Body of pancreas (tissue), 4 donors: ENCODE results near the gene OR51E1. TPM values are rescaled to one million over a fixed set of nuclear protein-coding genes. Genes with fewer than 3 reads are reported as not detected.

Experiments
- ATAC-seq: fragments of 150-250 bp; one replicate; pipeline ENCODE4 v1.9.1; 2016
- DNase-seq, 4 donors: peaks; one replicate each; pipeline ENCODE4 v3.0.0-alpha.2; 2019
- H3K27ac ChIP-seq, 4 donors: fragments of 200-600 bp; sonication (generic); 1 replicate in 3 of 4; 2 replicates in 1 of 4; pipeline versions ENCODE4 v1.5.1 to v1.6.1; 2016 to 2019; ENCODE audit warnings: mild to moderate bottlenecking in 1 of 4, mixed read lengths in 1 of 4, moderate library complexity in 1 of 4
- H3K27me3 ChIP-seq, 2 donors: fragments of 200-600 bp; sonication (generic); one replicate each; pipeline ENCODE4 v1.6.0; 2016; ENCODE audit warnings: mild to moderate bottlenecking in 1 of 2
- H3K36me3 ChIP-seq, 2 donors: fragments of 200-600 bp; sonication (generic); replicated peaks in 1 of 2; 2 replicates each; pipeline ENCODE4 v1.5.1; 2016; ENCODE audit warnings: low read depth in 2 of 2; ENCODE audit not compliant: insufficient read depth in 1 of 2
- H3K4me1 ChIP-seq: fragments of 200-600 bp; sonication (generic); one replicate; pipeline ENCODE4 v1.6.0; 2016
- H3K4me3 ChIP-seq, 2 donors: fragments of 200-600 bp; sonication (generic); 1 replicate in 1 of 2; 2 replicates in 1 of 2; pipeline ENCODE4 v1.5.1; 2016 to 2019
- H3K9me3 ChIP-seq, 3 donors: fragments of 200-600 bp; sonication (generic); 1 replicate in 2 of 3; 2 replicates in 1 of 3; pipeline ENCODE4 v1.5.1; 2016
- POLR2A ChIP-seq, 3 donors: fragments of 450-650 bp; IDR thresholded peaks; one replicate each; pipeline ENCODE4 v1.6.1; 2016; ENCODE audit warnings: antibody characterized with exemption in 3 of 3, mild to moderate bottlenecking in 2 of 3
- WGBS, 2 donors: methylation state at CpG; one replicate each; pipeline ENCODE4 v1.1.5; 2017; 5-methylcytosine and 5-hydroxymethylcytosine counted together
- intact Hi-C: fragments of 100-400 bp; cut with DNase I; formaldehyde crosslinking; loops from one replicate; pipeline ENCODE4 v1.15.1; 2023
- total RNA-seq, 2 donors: library from RNA; depleted of rRNA; stranded (reverse); fragments of >200 nt; gene quantifications; one replicate each; pipeline ENCODE4 v1.1.0, GENCODE V29; 2016
- TF ChIP-seq, protein P1 (sequence below), 7 experiments: fragments of 450-650 bp in 4 of 7; fragments of 200-600 bp in 3 of 7; sonication (generic) in 3 of 7; IDR thresholded peaks; one replicate each; pipeline ENCODE4 v1.5.1; 2016 to 2019; ENCODE audit warnings: antibody characterized with exemption in 7 of 7

The OR51E1 gene
- total RNA-seq, 2 donors from 2014 or later: not detected

DNA sequence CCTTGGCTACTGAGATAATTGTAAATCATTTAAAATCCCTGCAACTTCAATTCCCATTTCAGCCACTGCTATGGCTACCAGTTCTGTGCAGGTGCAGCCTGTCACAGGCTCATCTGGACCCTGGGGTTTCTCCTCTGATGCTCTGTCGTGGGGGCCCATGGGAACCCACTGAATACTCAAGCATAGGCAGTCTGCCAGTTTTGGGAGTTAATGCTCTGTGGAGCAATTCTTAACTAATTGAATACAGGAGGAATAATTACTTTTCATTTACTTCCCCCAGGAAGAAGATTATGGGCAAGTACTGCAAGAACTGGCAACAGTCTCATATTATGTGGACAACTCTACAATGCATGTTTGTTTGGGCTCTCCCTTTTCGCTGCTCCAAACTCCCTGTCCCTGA is 28.0 kb downstream of the OR51E1 start:
- Histone ChIP-seq H3K36me3 (no peaks in the 10 kb centered on the region), H3K27me3 (no peaks in the 10 kb centered on the region), H3K4me1 (no peaks in the 10 kb centered on the region), H3K9me3 (no peaks in the 10 kb centered on the region), H3K27ac (no peak overlapping the region), H3K4me3 (no peak overlapping the region)
- 69 to 75% methylated on average over 2 of the region's 2 CpGs for WGBS, 2 donors
- no peak for TF ChIP-seq POLR2A (IDR thresholded peaks at IDR 0.05)
- TF ChIP-seq, protein P1, sequence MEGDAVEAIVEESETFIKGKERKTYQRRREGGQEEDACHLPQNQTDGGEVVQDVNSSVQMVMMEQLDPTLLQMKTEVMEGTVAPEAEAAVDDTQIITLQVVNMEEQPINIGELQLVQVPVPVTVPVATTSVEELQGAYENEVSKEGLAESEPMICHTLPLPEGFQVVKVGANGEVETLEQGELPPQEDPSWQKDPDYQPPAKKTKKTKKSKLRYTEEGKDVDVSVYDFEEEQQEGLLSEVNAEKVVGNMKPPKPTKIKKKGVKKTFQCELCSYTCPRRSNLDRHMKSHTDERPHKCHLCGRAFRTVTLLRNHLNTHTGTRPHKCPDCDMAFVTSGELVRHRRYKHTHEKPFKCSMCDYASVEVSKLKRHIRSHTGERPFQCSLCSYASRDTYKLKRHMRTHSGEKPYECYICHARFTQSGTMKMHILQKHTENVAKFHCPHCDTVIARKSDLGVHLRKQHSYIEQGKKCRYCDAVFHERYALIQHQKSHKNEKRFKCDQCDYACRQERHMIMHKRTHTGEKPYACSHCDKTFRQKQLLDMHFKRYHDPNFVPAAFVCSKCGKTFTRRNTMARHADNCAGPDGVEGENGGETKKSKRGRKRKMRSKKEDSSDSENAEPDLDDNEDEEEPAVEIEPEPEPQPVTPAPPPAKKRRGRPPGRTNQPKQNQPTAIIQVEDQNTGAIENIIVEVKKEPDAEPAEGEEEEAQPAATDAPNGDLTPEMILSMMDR (IDR thresholded peaks at IDR 0.05): no peak
- intact Hi-C loops: no loop called here
- ATAC-seq (no peak), DNase-seq (no peak)

DNA sequence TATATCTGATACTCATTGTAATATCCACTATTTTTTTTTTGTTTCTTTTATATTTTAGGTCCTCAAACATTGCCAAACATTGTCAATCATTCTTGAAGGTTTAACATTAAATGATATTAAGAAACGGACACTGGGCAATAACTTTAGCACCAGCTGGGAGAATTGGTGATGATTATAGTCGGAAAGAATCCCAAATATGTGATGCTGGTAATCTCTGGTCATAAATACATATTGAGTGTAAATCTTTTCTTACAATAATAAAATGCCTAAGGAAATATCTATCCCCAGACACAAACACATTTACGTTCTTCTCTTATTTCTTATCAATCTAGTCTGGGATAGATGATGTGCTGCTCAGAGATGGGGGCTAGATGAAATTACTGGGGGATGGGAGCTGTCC is 28.7 kb downstream of the OR51E1 start:
- WGBS, 2 donors: 39 to 61% methylated on average over 3 of the region's 3 CpGs
- H3K36me3 ChIP-seq: no peaks in the 10 kb centered on the region
- TF ChIP-seq, protein P1 (IDR thresholded peaks at IDR 0.05): no peak
- TF ChIP-seq POLR2A (IDR thresholded peaks at IDR 0.05): no peak
- H3K4me3 ChIP-seq: no peak overlapping the region
- no peak overlapping the region for H3K27ac ChIP-seq
- H3K9me3 ChIP-seq: no peaks in the 10 kb centered on the region
- ATAC-seq (no peak), DNase-seq (no peak)
- intact Hi-C loops: no loop called here
- H3K4me1 ChIP-seq: no peaks in the 10 kb centered on the region
- H3K27me3 ChIP-seq: no peaks in the 10 kb centered on the region

DNA sequence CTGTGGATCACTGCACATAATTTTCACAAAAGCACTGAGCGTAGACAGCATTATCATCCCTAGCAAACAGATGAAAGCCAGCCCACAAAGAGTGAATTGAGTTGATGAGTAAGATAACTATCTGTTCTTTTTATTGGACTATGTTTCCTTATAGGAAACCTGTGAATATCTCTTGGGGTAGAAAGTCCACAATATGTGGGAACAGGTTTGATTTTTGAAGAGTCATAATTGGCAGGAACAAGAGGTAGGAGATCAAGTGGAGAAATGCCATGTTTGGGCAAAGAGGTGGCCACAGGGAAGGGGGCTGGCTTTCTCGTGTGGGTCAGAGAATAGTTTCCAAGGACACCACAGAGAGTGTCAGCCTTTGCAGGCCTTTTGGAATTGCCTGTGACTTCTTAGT is 30.0 kb downstream of the OR51E1 start:
- Histone ChIP-seq H3K4me1 (no peaks in the 10 kb centered on the region), H3K27ac (no peak overlapping the region), H3K4me3 (no peak overlapping the region), H3K27me3 (no peaks in the 10 kb centered on the region), H3K36me3 (no peaks in the 10 kb centered on the region), H3K9me3 (no peaks in the 10 kb centered on the region)
- intact Hi-C loops: no loop called here
- 45 to 46% methylated on average over 2 of the region's 2 CpGs for WGBS, 2 donors
- ATAC-seq (no peak), DNase-seq (no peak)
- TF ChIP-seq POLR2A (IDR thresholded peaks at IDR 0.05): no peak

DNA sequence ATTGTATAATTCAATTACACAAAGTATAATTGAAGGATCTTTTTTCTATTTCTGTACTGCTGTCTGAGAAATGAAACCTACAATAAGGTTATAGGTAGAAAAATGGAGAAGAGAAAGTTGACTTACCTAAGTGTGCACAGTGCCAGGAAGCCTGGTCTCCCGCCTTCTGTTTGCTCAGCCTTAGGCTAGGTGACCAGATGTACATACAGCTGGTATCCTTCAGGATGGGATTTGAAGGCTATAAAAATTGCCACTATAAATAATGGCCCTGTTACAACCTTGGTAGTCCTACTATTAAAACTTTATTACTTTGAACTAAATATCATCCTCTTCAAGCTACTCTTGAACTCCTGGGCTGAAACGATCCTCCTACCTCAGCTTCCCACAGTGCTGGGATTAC is 34.2 kb downstream of the OR51E1 start:
- H3K4me1 ChIP-seq: no peaks in the 10 kb centered on the region
- intact Hi-C loops: no loop called here
- TF ChIP-seq POLR2A (IDR thresholded peaks at IDR 0.05): no peak
- TF ChIP-seq, protein P1 (IDR thresholded peaks at IDR 0.05): no peak
- ATAC-seq (no peak), DNase-seq (no peak)
- H3K4me3 ChIP-seq: no peak overlapping the region
- 73 to 74% methylated on average over 2 of the region's 2 CpGs for WGBS, 2 donors
- H3K27ac ChIP-seq: no peak overlapping the region
- H3K9me3 ChIP-seq: no peaks in the 10 kb centered on the region
- H3K27me3 ChIP-seq: no peaks in the 10 kb centered on the region
- no peaks in the 10 kb centered on the region for H3K36me3 ChIP-seq

DNA sequence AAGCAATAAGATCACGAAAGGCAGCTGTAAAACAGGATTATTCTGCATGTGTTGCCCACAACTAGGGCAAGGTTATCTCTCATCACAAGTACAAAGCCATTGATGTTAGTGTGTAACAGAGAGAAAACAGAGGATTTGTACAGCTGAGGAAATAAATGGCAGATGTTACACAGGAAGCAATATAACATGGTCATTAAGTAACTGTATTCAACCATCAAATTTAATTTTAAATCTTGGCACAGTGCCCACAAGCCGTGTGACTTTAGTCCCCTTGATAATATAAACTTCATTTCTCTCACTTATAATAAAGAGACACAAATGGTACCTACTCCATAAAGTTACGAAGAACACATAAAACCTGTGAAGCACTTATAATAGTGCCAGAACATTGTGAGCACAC is 36.6 kb downstream of the OR51E1 start:
- H3K4me3 ChIP-seq: no peak overlapping the region
- DNase-seq (no peak), ATAC-seq (no peak)
- intact Hi-C loops: no loop called here
- WGBS, 2 donors: 38 to 43% methylated on average over 3 of the region's 3 CpGs
- no peaks in the 10 kb centered on the region for H3K36me3 ChIP-seq
- no peaks in the 10 kb centered on the region for H3K4me1 ChIP-seq
- no peak overlapping the region for H3K27ac ChIP-seq
- H3K27me3 ChIP-seq: no peaks in the 10 kb centered on the region
- H3K9me3 ChIP-seq: no peaks in the 10 kb centered on the region
- no peak for TF ChIP-seq POLR2A (IDR thresholded peaks at IDR 0.05)
- TF ChIP-seq, protein P1 (IDR thresholded peaks at IDR 0.05): no peak
